Measurements from ENCODE around the gene RASD2.

DNA sequence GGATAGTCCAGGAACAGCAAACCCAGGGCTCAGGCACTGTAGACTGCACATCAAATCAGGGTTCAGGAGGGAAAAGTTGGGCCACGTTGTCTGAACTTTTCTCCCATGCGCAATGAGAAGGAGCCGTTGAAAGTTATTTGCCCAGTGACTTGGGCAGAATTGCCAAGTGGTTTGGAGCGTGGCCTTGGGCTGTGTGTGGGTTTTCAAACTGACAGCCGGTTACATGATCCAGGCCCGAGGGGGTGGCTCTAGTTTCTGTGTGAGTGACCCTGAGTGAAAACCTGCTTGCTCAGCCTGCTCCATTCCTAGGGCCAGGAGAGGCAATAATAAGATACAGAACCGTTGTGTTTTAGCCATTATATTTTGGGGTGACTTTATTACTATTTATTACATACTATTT is 56.2 kb downstream of the RASD2 start:
- TF ChIP-seq TAF1 (IDR thresholded peaks at IDR 0.05; ENCODE audit: low read depth, low read length) (no peak), POLR2A (IDR thresholded peaks at IDR 0.05; ENCODE audit: low read depth, low read length) (no peak)
